ENCODE results near the gene MXRA7. TPM values are rescaled to one million over a fixed set of nuclear protein-coding genes. Genes with fewer than 3 reads are reported as not detected.
"Not testable (repeated sequence)": the region's sequence is repeated elsewhere in the genome, so short reads cannot be mapped to it uniquely, and the experiment has no call there.

MXRA7 gene
- total RNA-seq, 1 donor from 2014 or later = 187 TPM

- Mint-ChIP-seq H3K4me3 (ENCODE audit: unreplicated experiment) (peak overlapping the region; percentile 95), H3K27me3 (ENCODE audit: unreplicated experiment) (no peaks in the 10 kb centered on the region), H3K36me3 (ENCODE audit: unreplicated experiment) (peaks cover 37% of the 10 kb centered on the region), H3K27ac (ENCODE audit: unreplicated experiment) (peak overlapping the region; percentile 96), H3K9me3 (ENCODE audit: unreplicated experiment) (no peaks in the 10 kb centered on the region), H3K4me1 (ENCODE audit: unreplicated experiment) (peaks cover 49% of the 10 kb centered on the region)
- no peak for DNase-seq (ENCODE audit: extremely low spot score, unreplicated experiment)
- TF ChIP-seq, protein P1, sequence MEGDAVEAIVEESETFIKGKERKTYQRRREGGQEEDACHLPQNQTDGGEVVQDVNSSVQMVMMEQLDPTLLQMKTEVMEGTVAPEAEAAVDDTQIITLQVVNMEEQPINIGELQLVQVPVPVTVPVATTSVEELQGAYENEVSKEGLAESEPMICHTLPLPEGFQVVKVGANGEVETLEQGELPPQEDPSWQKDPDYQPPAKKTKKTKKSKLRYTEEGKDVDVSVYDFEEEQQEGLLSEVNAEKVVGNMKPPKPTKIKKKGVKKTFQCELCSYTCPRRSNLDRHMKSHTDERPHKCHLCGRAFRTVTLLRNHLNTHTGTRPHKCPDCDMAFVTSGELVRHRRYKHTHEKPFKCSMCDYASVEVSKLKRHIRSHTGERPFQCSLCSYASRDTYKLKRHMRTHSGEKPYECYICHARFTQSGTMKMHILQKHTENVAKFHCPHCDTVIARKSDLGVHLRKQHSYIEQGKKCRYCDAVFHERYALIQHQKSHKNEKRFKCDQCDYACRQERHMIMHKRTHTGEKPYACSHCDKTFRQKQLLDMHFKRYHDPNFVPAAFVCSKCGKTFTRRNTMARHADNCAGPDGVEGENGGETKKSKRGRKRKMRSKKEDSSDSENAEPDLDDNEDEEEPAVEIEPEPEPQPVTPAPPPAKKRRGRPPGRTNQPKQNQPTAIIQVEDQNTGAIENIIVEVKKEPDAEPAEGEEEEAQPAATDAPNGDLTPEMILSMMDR (IDR thresholded peaks at IDR 0.05) = no peak
These were observed 24.2 kb upstream of the MXRA7 start for GRCh38 chr17:76735006-76735405.

GRCh38 chr17:76734080-76734840 is 23.5 kb upstream of the MXRA7 start:
- DNase-seq (ENCODE audit: extremely low spot score, unreplicated experiment) = no peak

GRCh38 chr17:76733618-76733957 is 22.8 kb upstream of the MXRA7 start:
- TF ChIP-seq, protein P1 (IDR thresholded peaks at IDR 0.05) = no peak
- H3K4me3 Mint-ChIP-seq (ENCODE audit: unreplicated experiment) = peak overlapping the region; percentile 95
- peak overlapping the region; percentile 96 for H3K27ac Mint-ChIP-seq (ENCODE audit: unreplicated experiment)
- peaks cover 40% of the 10 kb centered on the region for H3K36me3 Mint-ChIP-seq (ENCODE audit: unreplicated experiment)
- DNase-seq (ENCODE audit: extremely low spot score, unreplicated experiment) = no peak
- no peaks in the 10 kb centered on the region for H3K9me3 Mint-ChIP-seq (ENCODE audit: unreplicated experiment)
- H3K27me3 Mint-ChIP-seq (ENCODE audit: unreplicated experiment) = no peaks in the 10 kb centered on the region
- peaks cover 46% of the 10 kb centered on the region for H3K4me1 Mint-ChIP-seq (ENCODE audit: unreplicated experiment)

More at GRCh38 chr17:76734080-76734840, 23.5 kb upstream of the MXRA7 start:
- TF ChIP-seq, protein P1 (IDR thresholded peaks at IDR 0.05) = no peak
- H3K36me3 Mint-ChIP-seq (ENCODE audit: unreplicated experiment) = peaks cover 40% of the 10 kb centered on the region
- H3K9me3 Mint-ChIP-seq (ENCODE audit: unreplicated experiment) = no peaks in the 10 kb centered on the region
- H3K4me3 Mint-ChIP-seq (ENCODE audit: unreplicated experiment) = peak overlapping the region; percentile 95
- peak overlapping the region; percentile 96 for H3K27ac Mint-ChIP-seq (ENCODE audit: unreplicated experiment)
- peaks cover 50% of the 10 kb centered on the region for H3K4me1 Mint-ChIP-seq (ENCODE audit: unreplicated experiment)
- H3K27me3 Mint-ChIP-seq (ENCODE audit: unreplicated experiment) = no peaks in the 10 kb centered on the region

GRCh38 chr17:76732734-76733617 is 22.2 kb upstream of the MXRA7 start:
- Mint-ChIP-seq H3K4me1 (ENCODE audit: unreplicated experiment) (peaks cover 46% of the 10 kb centered on the region), H3K27ac (ENCODE audit: unreplicated experiment) (no peak overlapping the region), H3K4me3 (ENCODE audit: unreplicated experiment) (no peak overlapping the region), H3K27me3 (ENCODE audit: unreplicated experiment) (no peaks in the 10 kb centered on the region), H3K9me3 (ENCODE audit: unreplicated experiment) (no peaks in the 10 kb centered on the region), H3K36me3 (ENCODE audit: unreplicated experiment) (peaks cover 40% of the 10 kb centered on the region)
- no peak for DNase-seq (ENCODE audit: extremely low spot score, unreplicated experiment)
- TF ChIP-seq, protein P1 (IDR thresholded peaks at IDR 0.05) = no peak

DNA sequence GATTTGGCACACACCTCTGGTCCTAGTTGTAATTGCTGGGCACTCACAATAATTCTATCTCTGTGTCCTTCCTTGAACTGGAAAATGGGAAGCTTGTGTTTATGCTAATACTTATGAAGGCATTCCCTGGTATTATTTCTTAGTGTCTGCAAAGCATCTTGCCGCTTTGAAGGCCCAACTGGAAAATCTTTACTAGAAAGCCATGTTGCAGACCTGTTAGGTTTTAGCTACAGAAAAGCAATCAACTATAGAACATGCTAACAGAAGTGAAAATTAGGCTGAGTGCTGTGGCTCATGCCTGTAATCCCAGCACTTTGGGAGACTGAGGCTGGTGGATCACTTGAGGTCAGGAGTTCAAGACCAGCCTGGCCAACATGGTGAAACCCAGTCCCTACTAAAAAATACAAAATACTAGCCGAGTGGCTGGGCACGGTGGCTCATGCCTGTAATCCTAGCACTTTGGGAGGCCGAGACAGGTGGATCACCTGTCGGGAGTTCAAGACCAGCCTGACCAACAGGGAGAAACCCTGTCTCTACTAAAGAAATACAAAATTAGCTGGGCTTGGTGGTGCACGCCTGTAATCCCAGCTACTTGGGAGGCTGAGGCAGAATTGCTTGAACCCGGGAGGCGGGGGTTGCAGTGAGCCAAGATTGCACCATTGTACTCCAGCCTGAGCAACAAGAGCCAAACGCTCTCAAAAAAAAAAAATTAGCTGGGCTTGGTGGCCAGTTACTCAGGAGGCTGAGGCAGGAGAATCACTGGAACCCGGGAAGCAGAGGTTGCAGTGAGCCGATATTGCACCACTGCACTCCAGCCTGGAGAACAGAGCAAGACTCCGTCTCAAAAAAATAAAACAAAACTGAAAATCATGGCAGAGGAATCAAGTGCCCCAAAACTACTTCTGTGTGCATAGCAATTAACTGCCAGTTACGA is 21.3 kb upstream of the MXRA7 start:
- DNase-seq (ENCODE audit: extremely low spot score, unreplicated experiment); H3K4me3 Mint-ChIP-seq (ENCODE audit: unreplicated experiment); H3K9me3 Mint-ChIP-seq (ENCODE audit: unreplicated experiment); H3K27me3 Mint-ChIP-seq (ENCODE audit: unreplicated experiment): not testable (repeated sequence)
- Mint-ChIP-seq H3K27ac (ENCODE audit: unreplicated experiment) (peak overlapping the region; percentile 2), H3K36me3 (ENCODE audit: unreplicated experiment) (peaks cover 40% of the 10 kb centered on the region), H3K4me1 (ENCODE audit: unreplicated experiment) (peaks cover 55% of the 10 kb centered on the region)

All from osteocyte (in vitro differentiated cells).